COLO668 (cell line): ENCODE data around the gene TMEM39A.

Experiments
- DNase-seq: peaks from one replicate; lab custom pipeline; 2025; ENCODE audit not compliant: unreplicated experiment; lab: John Stamatoyannopoulos, UW

Gene TMEM39A, protein sequence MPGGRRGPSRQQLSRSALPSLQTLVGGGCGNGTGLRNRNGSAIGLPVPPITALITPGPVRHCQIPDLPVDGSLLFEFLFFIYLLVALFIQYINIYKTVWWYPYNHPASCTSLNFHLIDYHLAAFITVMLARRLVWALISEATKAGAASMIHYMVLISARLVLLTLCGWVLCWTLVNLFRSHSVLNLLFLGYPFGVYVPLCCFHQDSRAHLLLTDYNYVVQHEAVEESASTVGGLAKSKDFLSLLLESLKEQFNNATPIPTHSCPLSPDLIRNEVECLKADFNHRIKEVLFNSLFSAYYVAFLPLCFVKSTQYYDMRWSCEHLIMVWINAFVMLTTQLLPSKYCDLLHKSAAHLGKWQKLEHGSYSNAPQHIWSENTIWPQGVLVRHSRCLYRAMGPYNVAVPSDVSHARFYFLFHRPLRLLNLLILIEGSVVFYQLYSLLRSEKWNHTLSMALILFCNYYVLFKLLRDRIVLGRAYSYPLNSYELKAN

DNA sequence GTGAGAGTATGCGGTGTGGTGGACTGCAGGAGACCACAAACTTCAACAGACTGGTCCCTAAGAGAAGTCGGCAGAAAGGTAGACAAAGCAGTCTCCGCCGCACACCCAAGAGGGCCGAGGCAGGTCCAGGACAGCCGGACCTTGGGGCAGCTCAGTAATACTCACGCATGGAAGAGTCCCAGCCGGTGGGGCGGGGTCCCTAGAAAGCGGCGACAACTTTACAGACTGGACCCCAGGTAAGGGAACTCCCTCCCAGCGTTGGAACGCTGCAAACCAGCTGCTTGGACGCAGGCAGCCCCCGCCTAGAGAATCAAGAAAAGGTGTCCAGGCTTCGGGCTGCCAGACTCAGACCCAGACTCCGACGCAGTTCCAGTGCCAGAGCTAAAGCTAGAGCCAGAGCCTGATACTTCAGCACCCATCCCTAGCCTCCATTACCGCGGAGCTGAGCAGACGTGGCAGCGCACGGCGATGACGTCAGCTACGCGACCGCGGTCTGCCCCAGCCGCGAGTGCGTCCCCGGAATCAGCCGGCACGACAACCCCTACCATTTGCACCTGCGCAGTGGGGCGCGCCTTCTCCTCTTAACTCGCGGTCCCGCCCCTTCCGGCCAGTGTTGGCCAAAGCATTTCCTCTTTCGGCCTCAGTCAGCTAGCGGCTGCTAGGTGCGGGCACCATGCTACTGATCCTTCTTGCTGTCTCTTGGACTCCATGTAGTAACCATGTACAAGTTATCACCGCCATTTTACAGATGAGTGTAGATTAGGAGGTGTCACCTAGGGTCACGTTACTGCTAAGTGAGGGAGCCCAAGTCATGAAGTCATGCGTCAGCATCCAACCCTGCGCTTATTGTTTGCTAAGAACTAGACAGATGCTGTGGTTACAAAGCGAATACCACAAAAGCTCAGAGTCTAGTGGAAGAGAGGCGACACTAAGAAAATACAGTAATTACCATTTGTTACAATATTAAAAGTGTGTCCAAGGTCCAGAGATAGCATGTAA is at the start of gene TMEM39A:
Gene TMEM39A, minus strand, starts transcription at position 445 of the 999 bp plus-strand sequence. CDS start 1,541 bp downstream, outside the sequence.
- DNase-seq = peak; percentile 97

DNA sequence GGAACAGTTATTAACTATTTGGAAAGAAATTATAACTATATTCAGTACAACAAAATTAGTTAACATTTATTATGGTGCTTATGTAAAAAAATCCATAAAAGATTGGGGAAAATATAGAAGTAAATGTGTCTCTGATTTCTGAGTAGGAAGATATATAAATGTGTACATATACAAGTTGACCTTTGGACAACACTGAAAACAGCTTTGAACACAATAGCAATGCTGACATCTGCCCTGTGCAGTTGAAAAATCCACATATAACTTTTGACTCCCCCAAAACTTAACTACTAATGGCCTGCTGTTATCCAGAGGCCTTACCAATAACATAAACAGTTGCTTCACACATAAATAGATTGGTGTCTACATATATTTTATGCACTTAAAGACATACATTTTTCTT is 47.3 kb upstream of the TMEM39A start:
- DNase-seq = no peak

DNA sequence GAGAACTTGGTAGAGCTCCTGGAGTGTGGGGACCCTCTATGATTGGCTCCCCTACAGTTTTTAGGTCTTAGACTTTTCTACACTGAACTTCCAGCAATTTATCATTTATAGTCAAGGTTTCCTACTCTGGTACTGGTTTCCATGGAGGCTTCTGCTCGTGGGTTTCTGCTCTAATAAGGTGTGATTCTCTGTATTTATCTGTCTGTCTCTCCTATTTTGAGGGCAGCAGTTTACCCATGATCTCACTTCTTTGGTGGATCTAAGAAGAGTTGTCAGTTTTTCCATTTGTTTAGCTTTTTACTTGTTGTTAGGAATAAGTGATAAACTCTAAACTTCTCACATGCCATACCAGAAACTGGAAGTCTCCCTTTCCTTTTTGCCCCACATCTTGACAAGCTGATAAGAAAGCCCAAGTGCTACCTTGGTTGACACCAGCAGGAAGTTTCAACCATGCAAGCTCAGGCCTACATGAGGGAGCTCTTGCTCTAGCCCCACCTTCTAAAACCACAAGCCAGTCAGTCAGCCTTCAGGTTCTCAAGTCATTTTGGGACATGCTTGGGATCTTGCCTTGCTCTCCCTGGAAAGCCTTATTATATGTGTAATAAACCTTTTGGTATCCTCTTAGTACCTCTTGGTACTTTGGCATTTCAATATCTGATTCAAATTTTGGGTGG is 44.9 kb upstream of the TMEM39A start:
- no peak for DNase-seq

DNA sequence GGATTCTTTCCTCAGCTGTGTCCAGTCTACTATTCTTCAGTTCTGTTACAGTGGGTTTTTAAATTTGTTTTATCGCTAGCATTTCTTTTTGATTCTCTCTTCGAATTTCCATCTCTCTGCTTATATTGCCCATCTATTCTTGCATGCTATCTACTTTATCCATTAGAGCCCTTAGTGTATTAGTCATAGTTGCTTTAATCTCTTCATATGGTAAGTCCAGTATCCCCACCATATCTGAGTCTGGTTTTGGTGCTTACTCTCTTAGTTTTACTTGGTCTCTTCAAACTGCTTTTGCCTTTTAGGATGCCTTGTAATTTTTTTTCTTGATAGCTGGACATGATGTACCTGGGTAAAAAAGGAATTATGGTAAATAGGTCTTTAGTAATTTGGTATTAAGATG is 44.0 kb upstream of the TMEM39A start:
- no peak for DNase-seq

DNA sequence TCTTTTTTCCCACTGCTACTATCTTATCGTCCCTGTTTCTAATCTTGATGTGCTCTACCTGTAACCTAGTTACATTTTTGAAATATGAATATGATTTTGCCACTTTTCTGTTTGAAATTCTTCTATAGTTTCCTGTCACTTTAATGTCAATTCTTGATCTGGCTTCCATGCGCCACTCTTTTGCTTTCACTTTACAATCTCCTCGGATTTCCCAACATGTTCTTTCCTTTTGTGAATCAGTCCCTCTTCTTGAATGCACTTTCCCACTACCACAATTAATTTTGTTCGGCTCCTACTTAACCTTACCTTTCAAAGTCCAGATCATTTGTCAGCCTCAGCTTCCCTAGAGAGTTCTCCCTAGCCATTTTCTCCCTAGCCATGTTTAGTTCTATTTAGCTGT is 43.2 kb upstream of the TMEM39A start:
- DNase-seq = no peak

DNA sequence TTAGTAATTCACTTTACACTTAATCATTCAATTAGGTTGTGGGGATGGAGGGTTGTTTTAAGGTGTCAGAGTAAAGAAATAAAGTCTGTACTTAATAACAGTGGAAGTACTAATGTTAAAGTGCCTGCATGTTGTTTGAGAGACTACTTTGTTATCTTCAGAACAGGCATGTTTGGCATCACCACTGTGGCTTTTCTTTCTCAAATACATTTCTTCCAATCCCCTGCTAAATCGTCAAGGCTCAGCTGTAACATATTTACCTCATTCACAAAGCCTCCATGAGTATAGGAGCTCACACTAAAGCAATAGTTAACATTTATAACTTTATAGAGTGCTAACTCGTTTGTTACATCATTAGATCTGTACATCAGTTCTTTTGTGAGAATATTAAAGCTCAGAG is 37.5 kb upstream of the TMEM39A start:
- DNase-seq = no peak

DNA sequence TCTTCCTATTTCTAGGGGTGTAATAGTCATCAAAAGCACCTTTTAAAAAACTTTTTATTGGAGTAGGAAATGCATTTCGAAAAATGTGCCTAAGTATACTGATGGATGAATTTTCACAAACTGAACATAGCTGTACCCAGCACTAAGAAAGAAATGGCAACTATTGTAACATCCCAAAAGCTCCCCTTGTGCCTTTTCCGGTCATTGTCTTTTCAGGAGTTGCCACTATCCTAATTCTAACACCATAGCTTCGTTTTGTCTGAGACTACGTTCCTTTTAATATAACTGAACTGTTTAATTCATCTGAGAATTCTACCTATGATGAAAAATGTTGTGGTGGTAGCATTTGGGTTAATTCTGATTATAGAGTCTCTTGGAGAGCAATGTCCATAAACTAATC is 36.9 kb upstream of the TMEM39A start:
- no peak for DNase-seq

DNA sequence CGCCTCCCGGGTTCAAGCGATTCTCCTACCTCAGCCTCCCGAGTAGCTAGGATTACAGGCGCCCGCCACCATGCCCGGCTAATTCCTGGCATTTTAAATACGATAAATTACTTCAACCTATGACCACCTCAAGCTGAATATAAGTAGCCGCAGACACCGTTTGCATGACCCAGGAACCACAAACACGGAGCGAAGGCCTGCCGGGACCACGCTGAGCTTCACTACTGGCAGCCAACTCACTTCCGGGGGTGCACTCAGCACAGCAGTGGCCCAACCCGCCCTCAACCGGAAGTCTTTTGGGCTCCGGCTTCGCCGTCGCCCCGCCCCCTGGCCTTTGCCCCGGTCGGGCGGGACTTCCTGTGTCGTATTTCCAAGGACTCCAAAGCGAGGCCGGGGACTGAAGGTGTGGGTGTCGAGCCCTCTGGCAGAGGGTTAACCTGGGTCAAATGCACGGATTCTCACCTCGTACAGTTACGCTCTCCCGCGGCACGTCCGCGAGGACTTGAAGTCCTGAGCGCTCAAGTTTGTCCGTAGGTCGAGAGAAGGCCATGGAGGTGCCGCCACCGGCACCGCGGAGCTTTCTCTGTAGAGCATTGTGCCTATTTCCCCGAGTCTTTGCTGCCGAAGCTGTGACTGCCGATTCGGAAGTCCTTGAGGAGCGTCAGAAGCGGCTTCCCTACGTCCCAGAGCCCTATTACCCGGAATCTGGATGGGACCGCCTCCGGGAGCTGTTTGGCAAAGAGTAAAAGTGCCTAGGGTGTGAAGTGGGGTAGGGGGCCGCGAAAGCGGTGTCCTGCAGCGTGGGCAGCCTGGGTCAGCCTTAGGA is 35.0 kb upstream of the TMEM39A start, which contains the start of gene TIMMDC1:
Gene TIMMDC1, plus strand, starts transcription at position 362 of the 826 bp plus-strand sequence. Its CDS starts 187 bp downstream, at position 549.
- DNase-seq = peak; percentile 92

DNA sequence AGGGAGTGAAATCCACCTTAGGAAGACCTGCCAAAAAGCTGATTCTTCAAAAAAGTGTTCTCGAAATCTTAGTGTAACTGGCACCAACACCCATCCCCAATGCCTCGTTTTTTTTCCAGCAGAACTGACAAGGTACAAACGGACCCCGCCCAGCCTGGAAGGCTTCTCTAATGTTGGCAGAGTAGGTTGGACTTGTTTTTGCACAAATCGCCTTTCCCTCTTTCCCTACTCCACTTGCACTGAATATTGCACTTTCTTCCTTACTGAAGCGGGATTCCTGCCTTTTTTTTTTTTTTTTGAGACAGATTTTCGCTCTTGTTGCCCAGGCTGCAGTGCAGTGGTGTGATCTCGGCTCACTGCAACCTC is 34.4 kb upstream of the TMEM39A start:
- peak; percentile 7 for DNase-seq

DNA sequence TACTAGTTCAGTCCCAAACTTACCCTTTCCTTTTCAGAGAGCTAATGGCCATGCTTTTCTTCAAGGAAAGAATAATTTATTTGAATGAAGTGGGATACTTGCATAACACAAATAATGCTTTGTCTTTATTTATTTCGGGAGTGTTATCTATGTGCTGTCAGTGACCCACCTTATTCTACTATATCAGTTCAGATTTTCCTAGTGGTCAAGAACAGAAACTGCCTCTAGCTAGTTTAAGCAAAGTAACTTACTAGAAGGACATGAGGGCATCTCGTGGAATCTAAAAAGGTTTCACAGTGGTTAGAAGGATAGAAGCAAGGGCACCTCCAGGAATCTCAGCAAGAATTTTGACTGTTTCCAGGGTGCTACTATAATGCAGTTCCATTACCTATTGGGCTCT is 31.2 kb upstream of the TMEM39A start:
- no peak for DNase-seq

DNA sequence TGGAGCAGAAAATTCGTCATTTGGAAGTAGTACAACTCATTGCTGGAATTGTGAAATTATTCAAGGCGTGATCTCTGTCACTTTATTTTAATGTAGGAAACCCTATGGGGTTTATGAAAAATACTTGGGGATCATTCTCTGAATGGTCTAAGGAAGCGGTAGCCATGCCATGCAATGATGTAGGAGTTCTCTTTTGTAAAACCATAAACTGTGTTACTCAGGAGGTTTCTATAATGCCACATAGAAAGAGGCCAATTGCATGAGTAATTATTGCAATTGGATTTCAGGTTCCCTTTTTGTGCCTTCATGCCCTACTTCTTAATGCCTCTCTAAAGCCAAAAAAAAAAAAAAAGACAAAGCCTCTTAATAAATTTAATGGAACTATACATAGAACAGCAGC is 29.4 kb upstream of the TMEM39A start:
- DNase-seq = no peak

DNA sequence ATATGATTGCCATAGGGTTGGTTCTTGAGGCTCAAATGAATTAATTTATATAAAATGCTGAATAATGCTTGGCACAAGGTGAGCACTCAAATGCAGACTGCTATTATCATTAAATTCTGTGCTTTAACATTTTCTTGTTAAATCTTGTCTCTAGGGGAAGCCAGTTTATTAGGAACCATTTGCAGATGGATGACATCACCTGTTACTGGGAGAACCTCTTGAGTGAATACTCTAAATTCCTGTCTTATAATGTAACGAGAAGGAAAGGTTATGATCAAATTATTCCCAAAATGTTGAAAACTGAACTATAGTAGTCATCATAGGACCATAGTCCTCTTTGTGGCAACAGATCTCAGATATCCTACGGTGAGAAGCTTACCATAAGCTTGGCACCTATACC is 28.7 kb upstream of the TMEM39A start:
- no peak for DNase-seq

DNA sequence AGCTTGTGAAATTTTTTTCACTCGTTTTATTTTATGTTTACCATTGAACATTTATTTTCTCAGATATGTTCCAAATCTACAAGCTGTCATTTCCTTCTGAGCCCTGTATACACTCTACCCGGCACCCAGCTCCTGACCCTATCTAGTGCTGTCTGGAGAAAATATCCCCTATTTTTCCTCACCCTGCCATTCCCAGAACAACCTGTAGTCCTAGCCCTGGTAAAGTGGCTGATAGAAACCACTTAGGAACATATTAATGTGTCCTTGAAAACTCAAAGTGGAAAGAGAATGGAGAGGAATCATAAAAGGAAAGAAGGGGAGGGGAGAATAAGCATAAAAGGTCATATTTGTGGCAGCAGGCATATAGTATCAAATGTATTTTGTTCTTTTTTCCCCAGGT is 26.7 kb upstream of the TMEM39A start:
- DNase-seq = no peak

DNA sequence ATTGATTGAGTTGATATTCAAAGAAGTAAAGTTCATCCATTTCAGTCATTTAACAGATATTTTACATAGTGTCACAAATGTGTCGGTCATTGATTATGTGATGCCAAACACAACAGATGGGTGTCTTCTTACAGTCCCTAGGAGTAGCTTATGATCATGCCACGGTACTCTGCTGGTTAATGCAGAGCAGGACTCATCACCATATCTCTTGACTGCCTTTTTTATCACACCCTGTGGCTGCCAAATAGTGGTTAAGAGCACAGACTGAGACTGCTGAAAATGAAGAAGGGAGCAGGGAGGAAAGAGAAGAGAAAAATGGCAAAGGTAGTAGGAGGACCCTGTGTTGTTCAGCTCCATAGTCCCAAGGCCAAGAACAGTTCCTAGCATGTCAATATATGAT is 22.1 kb upstream of the TMEM39A start:
- DNase-seq = no peak

DNA sequence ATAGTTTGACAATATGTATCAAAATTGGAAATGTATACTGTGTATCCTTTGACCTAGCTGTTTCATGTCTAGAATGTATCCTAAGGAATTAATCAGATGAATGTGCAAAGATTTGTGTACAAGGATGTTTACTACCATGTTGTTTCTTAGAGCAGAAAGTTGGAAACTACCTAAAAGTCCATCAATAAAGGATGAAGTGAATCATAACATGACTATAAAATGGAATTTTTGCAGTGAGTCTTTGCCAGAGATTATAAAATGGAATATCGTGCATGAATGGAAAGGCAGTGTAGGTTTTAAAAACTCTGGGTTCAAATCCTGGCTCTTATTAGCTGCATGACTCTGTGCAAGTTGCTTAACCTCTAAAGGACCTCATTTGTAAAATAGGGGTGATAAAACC is 19.7 kb upstream of the TMEM39A start:
- DNase-seq = no peak

DNA sequence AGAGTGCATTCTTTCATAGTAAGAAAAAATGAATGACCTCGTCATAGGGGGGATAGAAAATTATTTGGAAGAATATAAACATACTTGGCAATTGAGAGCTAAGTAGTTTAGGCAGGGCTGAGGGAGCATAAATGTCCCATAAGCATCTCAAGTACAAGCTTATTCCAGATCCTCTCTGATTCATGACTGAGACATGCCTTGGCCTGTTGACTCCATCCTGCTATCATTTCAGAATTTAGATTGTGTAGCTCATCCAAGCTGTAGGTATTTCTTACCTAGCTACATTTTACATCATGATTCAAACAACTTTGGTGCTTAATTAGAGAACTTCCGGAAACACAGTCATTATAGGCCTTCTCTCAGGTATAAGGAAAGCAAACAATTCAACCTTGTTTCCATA is 17.7 kb upstream of the TMEM39A start:
- DNase-seq = no peak

DNA sequence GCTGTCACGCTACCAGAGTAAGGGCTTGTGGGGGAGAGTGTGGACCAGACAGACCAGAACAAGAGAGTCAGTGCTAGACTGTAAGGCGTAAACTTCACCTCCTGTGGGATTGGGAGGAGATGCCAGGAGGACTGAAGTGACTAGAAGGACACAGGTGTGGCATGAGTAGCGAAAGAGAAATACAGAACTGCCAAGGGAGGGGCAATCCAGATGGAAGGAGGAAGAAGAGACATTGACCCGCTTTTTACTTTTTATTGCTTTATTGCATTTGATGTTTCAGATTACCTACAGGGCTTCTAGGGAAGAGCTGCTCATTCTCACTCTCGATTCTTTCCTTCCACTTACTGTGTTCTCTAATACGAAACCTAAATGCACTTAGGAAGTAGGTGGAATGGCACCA is 7.5 kb upstream of the TMEM39A start:
- no peak for DNase-seq

DNA sequence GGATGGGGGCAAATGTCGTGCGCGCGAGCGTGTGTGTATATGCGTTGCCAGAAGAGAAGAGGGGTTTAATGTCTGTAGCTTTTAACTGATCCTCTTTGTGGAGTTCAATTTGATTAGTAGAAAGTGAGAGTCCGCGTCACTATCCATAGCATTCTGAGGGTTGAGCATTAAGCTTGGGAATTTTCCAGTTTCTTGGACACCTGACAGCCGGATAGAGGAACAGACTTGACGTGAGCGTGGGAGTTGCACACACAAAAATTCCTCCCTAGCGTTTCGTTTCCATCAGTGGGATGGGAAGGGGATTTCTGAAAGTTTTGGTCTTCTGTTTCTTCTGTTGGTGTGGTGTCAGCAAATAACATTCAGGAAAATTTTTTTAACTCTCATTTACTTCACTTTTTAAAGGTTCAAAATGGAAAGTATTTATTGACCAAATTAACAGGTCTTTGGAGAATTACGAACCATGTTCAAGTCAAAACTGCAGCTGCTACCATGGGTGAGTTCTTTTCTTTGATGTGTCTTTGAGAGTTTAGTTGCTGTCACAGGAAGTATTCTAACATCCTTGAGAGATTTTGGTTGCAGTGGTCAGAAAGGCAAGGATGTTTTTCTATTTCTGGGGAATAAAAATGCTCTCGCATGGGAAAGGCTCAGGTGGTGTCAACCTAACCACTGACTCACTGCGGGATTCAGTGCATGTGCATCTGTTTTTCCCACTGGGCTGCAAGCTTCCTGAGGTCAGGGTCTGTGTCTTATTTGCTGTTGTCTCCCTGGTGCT is 6.2 kb upstream of the TMEM39A start:
- no peak for DNase-seq

DNA sequence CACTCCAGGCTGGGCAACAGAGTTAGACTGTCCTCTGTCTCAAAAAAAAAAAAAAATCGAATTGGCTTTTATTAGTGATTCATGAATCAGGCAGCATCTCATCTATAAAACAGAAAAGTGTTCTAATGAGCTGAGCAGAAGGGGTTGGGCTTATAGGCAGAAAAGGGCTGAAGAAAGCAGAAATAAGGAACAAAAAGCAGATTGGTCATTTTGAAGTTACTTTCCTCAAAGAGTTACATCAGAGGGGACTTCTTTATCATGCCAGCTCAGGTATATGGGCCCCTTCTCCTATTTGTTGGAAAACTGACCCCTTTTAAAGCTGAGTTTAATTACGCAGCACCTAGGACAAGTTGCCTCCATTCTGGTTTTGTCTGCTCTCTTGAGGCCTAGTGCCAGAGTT is 4.6 kb upstream of the TMEM39A start:
- no peak for DNase-seq

DNA sequence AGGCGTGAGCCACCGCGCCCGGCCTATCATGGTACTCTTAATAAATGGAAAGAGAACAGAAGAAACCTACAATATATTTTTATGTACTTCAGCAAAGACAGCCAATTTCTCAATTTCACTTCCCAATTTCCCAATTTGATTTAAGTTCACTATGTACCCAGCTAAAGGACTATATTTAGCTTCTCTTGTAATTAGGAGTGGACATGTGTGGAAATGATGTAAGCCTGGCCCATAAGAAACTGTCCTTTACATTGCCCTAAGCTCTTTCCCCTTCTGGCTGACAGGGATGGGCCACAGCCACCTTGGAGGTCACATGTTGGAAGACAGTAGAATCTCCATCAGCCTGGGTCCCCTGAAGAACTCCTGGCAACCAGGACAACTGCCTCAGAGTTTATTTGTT is 6.2 kb downstream of the TMEM39A start:
- DNase-seq = no peak
